ENCODE data around the gene COPZ1.

- TF ChIP-seq ZFP3 (CRISPR knock-in tag; IDR thresholded peaks at IDR 0.05) (no peak), ZC3H10 (CRISPR knock-in tag; IDR thresholded peaks at IDR 0.05) (no peak), ZNF70 (CRISPR knock-in tag; IDR thresholded peaks at IDR 0.05) (no peak), ZFP30 (CRISPR knock-in tag; IDR thresholded peaks at IDR 0.05) (no peak), ARNTL (CRISPR knock-in tag; IDR thresholded peaks at IDR 0.05; ENCODE audit: borderline replicate concordance, low read depth) (no peak), RARB (CRISPR knock-in tag; IDR thresholded peaks at IDR 0.05) (no peak), ZNF565 (CRISPR knock-in tag; conservative IDR thresholded peaks at IDR 0.05; ENCODE audit: low read depth) (no peak), PPARA (CRISPR knock-in tag; IDR thresholded peaks at IDR 0.05; ENCODE audit: borderline replicate concordance) (no peak), ISL1 (CRISPR knock-in tag; IDR thresholded peaks at IDR 0.05) (no peak)
These were observed 44.0 kb downstream of the COPZ1 start for GRCh38 chr12:54368709-54369596.

Measured in SK-N-SH treated with all-trans-retinoic acid at 6 μM for 48 hours (cell line).